HepG2 (cell line): Measurements from ENCODE around the gene ZFPM1. TPM values are rescaled to one million over a fixed set of nuclear protein-coding genes. Genes with fewer than 3 reads are reported as not detected.
A peak's percentile ranks its signal among the peaks of the same experiment; 100 is the strongest.

Experiments used
- ARID4A ChIP-seq: sonication (generic); formaldehyde crosslinking; IDR thresholded peaks from 2 replicates; pipeline ENCODE4 v1.5.0; 2020; ENCODE audit warnings: mild to moderate bottlenecking, missing genetic modification reagents, borderline replicate concordance
- ARNTL ChIP-seq: sonication (generic); formaldehyde crosslinking; IDR thresholded peaks from 2 replicates; pipeline ENCODE4 v1.4.0; 2020; ENCODE audit warnings: mild to moderate bottlenecking, missing genetic modification reagents
- CBX1 ChIP-seq: IDR thresholded peaks from one replicate; pipeline ENCODE4 v1.6.1; 2016; ENCODE audit warnings: antibody characterized with exemption, low read depth
- DRAP1 ChIP-seq: IDR thresholded peaks from 2 replicates; pipeline ENCODE4 v1.6.1; 2016; ENCODE audit warnings: missing genetic modification reagents, missing compliant biosample characterization
- FOXJ3 ChIP-seq: sonication (generic); formaldehyde crosslinking; IDR thresholded peaks from 2 replicates; pipeline ENCODE4 v1.4.0; 2020; ENCODE audit warnings: missing genetic modification reagents, mild to moderate bottlenecking, borderline replicate concordance
- GMEB1 ChIP-seq: sonication (generic); formaldehyde crosslinking; IDR thresholded peaks from 2 replicates; pipeline ENCODE4 v1.5.1; 2020; ENCODE audit warnings: missing genetic modification reagents, mild to moderate bottlenecking, borderline replicate concordance
- GZF1 ChIP-seq: sonication (generic); formaldehyde crosslinking; IDR thresholded peaks from 2 replicates; pipeline ENCODE4 v1.5.1; 2020; ENCODE audit warnings: mild to moderate bottlenecking, missing genetic modification reagents
- HES4 ChIP-seq: sonication (generic); formaldehyde crosslinking; IDR thresholded peaks from 2 replicates; pipeline ENCODE4 v1.9.0; 2021; ENCODE audit warnings: mild to moderate bottlenecking, missing genetic modification reagents, borderline replicate concordance
- HIVEP1 ChIP-seq: sonication (generic); formaldehyde crosslinking; IDR thresholded peaks from 2 replicates; pipeline ENCODE4 v1.4.0; 2020; ENCODE audit warnings: mild to moderate bottlenecking, missing genetic modification reagents
- HMG20B ChIP-seq: conservative IDR thresholded peaks from 2 replicates; pipeline ENCODE4 v1.6.1; 2016; ENCODE audit warnings: missing genetic modification reagents, missing compliant biosample characterization
- HNF4G ChIP-seq, 2 experiments: sonication (generic) in 1 of 2; formaldehyde crosslinking in 1 of 2; IDR thresholded peaks; 2 replicates each; pipeline versions ENCODE4 v1.4.0 to v1.6.1; 2011 to 2020; ENCODE audit warnings: borderline replicate concordance in 2 of 2, low read depth in 2 of 2, mild to moderate bottlenecking in 2 of 2, low read length in 1 of 2, missing genetic modification reagents in 1 of 2, moderate library complexity in 1 of 2
- LBX2 ChIP-seq: sonication (generic); formaldehyde crosslinking; IDR thresholded peaks from 2 replicates; pipeline ENCODE4 v1.5.0; 2020; ENCODE audit warnings: missing genetic modification reagents, mild to moderate bottlenecking, borderline replicate concordance
- MYNN ChIP-seq: sonication (generic); formaldehyde crosslinking; IDR thresholded peaks from 2 replicates; pipeline ENCODE4 v1.4.0; 2020; ENCODE audit warnings: mild to moderate bottlenecking, low read depth, missing genetic modification reagents
- SP5 ChIP-seq: IDR thresholded peaks from 2 replicates; pipeline ENCODE4 v1.6.1; 2016; ENCODE audit warnings: low read depth, borderline replicate concordance
- TRIM24 ChIP-seq: sonication (generic); formaldehyde crosslinking; IDR thresholded peaks from 2 replicates; pipeline ENCODE4 v1.8.0; 2022; ENCODE audit warnings: mild to moderate bottlenecking, missing genetic modification reagents
- ZNF207 ChIP-seq: fragments of 450-650 bp; IDR thresholded peaks from 2 replicates; pipeline ENCODE4 v1.6.1; 2016; ENCODE audit warnings: antibody characterized with exemption, borderline replicate concordance
- ZNF484 ChIP-seq: sonication (generic); formaldehyde crosslinking; IDR thresholded peaks from 2 replicates; pipeline ENCODE4 v1.5.1; 2020; ENCODE audit warnings: mild to moderate bottlenecking, low read depth, missing genetic modification reagents, borderline replicate concordance
- ZNF678 ChIP-seq: sonication (generic); formaldehyde crosslinking; IDR thresholded peaks from 2 replicates; pipeline ENCODE4 v1.4.0; 2020; ENCODE audit warnings: mild to moderate bottlenecking, missing genetic modification reagents
- ZNF740 ChIP-seq: sonication (generic); formaldehyde crosslinking; IDR thresholded peaks from 2 replicates; pipeline ENCODE4 v1.4.0; 2020; ENCODE audit warnings: missing genetic modification reagents
- ZNF879 ChIP-seq: sonication (generic); formaldehyde crosslinking; IDR thresholded peaks from 2 replicates; pipeline ENCODE4 v1.8.1; 2023; ENCODE audit warnings: missing genetic modification reagents
- polyA plus RNA-seq, 8 experiments: library from polyadenylated mRNA; depleted of rRNA in 3 of 8; stranded (reverse) in 7 of 8; unstranded in 1 of 8; fragments of >200 nt; fragmentation: Illumina TruSeq in 4 of 8; extraction: Trizol in 4 of 8; gene quantifications; 2 replicates each; pipeline versions ENCODE4 v1.2.1 to v1.2.3, GENCODE V29; 2011 to 2016; ENCODE audit warnings: low read depth in 4 of 8, missing spikeins in 1 of 8, mixed read lengths in 1 of 8; ENCODE audit not compliant: insufficient read depth in 1 of 8
- total RNA-seq, 5 experiments: library from RNA; depleted of rRNA; stranded (reverse); fragments of >200 nt; fragmentation: Illumina TruSeq; extraction: Trizol; gene quantifications; 2 replicates each; pipeline ENCODE4 v1.2.3, GENCODE V29; 2016; ENCODE audit warnings: low read depth in 1 of 5

The ZFPM1 gene
- total and polyA plus RNA-seq, 2 of the 13 experiments (the other 11 are each of a cell fraction or from before 2014, with no cell fraction given), result 1.3 to 3.8 TPM

- TF ChIP-seq HNF4G (IDR thresholded peaks at IDR 0.05; ENCODE audit: borderline replicate concordance, low read depth, low read length) (no peak), HNF4G (CRISPR knock-in tag; IDR thresholded peaks at IDR 0.05; ENCODE audit: borderline replicate concordance, low read depth) (no peak), GMEB1 (CRISPR knock-in tag) (no peak), HES4 (CRISPR knock-in tag) (no peak), ZNF740 (CRISPR knock-in tag) (peak; percentile 97), TRIM24 (CRISPR knock-in tag) (no peak), SP5 (CRISPR knock-in tag) (no peak), FOXJ3 (no peak), ARID4A (no peak), GZF1 (CRISPR knock-in tag) (no peak), MYNN (CRISPR knock-in tag) (no peak), HIVEP1 (CRISPR knock-in tag) (peak; percentile 68; the same call in 1 of the 2 replicates), HMG20B (CRISPR knock-in tag) (no peak), ZNF484 (CRISPR knock-in tag) (no peak), CBX1 (no peak), ARNTL (no peak), ZNF207 (no peak), LBX2 (no peak), DRAP1 (CRISPR knock-in tag) (no peak), ZNF879 (CRISPR knock-in tag) (no peak), ZNF678 (CRISPR knock-in tag) (no peak)
These were observed 108.6 kb downstream of the ZFPM1 start (continued) for GRCh38 chr16:88561485-88562359.
